NCI-H2196 (cell line): Measurements from ENCODE around the gene CSNK1G1.

Experiments
- DNase-seq: peaks from one replicate; lab custom pipeline; 2025; ENCODE audit not compliant: unreplicated experiment; lab: John Stamatoyannopoulos, UW

Gene CSNK1G1

DNA sequence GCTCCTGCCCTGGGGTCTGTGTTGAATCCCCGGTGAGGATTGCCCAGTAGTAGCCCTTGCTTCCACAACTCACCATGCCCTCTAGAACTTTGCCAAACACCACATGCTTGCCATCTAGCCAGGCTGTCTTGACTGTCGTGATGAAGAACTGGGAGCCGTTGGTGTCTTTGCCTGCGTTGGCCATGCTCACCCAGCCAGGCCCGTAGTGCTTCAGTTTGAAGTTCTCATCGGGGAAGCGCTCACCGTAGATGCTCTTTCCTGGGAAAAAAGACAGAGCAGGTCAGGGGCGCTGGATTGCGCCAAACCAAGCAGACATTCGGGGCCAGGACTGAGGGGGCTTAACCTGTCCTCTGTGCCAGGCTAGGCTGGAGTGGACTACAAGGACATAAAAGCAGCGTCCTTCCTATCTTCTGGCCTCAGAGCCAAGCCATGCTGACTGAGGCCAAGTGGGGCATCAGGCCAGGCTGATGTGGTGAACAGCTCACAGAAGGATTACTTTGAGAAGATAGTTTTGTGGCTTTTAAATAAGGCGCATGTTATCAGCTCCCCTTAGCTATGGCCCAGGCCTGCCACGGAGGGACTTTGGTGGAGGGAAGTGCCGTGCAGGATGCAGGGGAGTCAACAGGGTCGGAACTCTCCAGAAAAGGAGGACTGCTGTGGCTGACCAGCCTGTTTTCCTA, 199.2 kb downstream of the CSNK1G1 start:
- no peak for DNase-seq

DNA sequence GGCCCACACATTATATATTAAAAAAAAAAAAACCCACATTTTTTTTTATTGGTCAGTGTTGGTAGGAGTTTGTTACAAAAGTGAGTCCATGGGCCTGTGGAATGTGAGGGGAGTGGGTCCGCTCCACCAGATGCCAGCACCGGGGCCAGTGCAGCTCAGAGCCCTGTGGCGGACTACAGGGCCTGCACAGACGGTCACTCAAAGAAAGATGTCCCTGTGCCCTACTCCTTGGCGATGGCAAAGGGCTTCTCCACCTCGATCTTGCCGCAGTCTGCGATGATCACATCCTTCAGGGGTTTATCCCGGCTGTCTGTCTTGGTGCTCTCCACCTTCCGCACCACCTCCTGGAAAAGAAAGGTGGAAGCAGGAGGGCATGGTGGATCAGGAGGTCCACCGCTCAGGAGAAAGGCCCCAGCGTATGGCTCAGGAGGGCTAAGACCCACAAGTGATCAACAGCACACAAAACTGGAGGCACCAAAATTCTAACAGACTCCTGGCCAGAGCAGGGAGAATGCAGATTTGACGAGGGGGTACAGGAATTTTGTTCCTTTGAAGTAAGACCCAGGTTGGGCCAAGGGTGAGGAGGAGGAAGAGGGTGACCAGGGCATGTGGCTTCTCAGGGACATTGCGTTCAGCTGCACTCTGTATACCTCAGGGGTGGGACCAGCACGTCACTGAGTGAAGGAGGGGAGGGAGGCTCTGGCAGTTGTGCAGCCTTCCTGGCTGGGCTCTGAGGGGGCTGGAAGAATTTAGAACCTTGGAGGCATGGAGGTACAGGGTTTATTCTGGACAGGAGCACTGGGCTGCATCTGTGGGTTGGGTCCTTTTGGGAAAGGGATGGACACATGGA, 199.9 kb downstream of the CSNK1G1 start:
- no peak for DNase-seq

DNA sequence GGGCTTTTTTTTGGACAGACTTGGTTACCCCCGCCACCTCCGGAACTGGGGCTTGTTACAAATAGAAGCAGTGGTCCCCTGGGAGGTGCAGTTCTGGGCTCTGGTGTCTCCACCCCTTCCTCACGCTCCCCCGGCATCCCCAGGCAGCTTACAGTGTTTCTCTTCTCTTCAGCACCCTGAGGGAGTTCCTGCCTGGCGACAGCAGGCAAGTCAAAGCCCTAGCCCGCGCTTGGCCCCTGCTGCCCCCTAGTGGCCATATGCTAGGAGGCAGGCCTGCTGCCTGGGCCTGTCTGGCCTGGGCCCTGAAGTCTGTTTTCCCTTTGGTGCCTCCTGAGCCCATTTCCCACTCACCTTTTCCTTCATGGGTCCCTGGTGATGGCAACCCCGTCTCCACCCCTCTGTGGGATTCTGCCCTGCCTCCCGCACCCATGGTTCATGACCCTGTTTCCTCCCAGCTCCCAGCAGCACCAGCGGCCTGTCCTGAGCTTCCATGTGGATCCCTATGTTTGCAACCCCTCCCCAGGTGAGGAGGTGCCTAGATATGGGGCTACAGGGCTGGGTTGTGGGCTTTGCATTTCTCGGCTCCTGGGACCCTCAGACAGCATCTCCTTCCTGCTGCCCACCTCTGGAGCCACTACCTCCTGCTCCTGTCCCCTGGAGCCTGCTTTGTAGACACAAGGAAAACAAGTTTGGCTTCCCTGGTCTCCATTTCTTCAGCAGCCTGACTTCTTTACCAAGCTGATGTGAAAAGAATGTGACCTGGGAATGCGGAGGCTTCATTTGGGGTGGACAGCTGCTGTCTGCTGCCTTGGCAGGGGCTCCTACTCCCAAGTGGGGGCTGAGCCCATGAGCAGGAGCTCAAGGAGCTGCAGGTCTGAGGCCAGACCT, 202.2 kb downstream of the CSNK1G1 start:
- DNase-seq = peak; percentile 73

DNA sequence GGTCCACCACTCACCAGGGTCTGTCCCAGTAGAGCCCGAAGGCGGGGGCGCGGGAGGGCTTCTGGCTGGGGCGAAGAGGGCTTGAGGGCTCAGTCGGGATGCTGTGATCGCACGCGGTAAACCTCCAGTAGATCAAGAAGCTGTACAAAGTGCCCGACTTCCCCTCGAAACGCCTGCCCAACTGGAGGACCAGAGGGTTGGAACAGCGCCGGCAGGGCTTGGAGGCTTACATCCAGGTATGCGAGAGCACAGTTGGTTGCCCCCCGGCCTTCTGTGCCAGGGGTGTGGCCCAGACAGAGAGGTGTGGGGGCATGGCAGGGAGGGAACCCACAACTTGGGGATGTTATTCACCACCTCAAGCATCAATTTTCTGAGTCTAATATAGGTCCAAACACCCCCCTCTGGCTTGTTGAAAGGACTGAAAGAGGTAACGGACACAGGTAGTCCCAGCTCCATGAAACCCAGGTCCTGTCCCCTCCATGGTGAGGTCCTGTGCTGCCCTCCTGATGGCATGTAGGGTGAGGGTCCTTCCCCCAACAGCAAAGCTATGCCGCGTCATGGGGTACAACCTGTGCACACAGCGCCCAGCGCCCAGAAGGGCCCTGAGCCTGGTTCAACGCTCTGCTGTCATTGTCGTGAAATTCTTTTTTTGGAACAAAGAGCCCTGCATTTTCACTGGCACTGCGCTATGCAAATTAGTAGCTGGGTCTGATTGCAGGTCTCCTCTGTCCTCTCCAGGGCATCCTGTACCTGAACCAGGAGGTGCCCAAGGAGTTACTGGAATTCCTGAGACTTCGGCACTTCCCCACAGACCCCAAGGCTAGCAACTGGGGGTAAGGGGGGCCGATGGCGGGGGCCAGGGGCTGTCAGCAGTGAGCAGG, 203.2 kb downstream of the CSNK1G1 start:
- no peak for DNase-seq

DNA sequence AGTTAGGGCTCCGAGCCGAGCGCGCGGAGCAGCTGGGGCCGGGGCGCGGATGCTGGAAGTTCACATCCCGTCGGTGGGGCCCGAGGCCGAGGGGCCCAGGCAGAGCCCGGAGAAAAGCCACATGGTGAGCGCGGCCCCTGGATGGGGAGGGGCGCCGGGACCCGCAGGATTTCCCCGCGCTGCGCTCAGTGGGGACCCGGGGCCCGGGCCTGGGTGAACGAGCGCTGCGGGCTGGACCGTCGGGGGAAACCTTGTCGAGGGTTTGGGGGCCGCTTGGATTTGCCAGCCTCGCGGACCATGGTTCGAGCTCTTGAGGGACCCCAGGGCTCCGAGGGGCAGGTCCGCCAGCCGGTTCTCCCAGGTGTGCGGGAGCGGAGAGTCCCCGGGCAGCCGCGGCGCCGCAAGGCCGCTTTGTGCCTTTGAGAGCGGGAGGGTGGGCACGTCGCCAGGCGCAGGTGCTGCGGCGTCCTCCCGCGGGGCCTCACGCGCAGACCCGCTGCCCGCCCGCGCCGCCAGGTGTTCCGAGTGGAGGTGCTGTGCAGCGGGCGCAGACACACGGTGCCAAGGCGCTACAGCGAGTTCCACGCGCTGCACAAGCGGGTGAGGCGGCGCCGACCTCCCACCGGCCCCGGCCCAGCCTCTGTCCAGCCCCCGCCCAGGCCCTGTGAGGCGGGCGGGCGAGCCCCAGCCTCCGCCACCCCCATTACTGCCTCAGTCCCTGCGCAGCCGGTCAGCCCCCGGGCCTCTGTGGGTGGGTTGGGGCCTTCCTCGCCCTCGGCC, 204.1 kb downstream of the CSNK1G1 start, which contains the start of gene SNX22:
TSS of gene SNX22 (plus strand) at position 5 of the 780 bp plus-strand sequence. CDS start at position 50, 45 bp downstream.
- DNase-seq = no peak

DNA sequence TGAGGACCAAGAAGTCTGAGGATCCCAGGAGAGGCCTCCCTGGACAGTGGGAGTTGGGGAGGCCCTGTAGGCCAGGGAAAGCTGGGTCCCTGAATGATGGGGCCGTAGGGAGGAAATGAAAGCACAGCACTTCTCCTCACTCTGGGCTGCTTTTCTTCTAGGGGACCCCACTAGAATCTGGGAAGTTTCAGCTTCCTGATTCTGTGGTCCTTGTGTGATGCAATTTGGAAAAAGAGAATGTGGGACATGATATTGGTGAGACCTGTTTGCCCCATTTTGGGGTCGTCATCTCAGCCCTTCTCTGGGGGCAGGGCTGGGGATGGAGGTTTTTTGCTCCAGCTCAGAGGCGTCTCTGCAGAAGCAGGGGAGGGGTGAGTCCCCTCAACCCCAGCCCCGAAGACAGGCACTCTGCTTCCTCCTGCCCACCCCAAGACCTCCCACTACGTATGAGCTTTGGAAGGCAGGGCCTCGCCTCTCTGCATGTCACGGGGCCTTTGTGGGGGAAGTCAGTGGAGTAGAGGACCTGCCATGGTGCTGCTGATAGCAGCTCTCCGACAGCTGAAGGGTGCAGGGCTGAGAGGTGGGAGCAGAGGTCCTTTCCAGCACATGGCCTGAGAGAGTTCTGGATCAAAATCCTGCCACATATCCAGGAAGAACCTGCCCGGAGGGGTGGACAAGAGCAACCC, 205.9 kb downstream of the CSNK1G1 start:
- no peak for DNase-seq

DNA sequence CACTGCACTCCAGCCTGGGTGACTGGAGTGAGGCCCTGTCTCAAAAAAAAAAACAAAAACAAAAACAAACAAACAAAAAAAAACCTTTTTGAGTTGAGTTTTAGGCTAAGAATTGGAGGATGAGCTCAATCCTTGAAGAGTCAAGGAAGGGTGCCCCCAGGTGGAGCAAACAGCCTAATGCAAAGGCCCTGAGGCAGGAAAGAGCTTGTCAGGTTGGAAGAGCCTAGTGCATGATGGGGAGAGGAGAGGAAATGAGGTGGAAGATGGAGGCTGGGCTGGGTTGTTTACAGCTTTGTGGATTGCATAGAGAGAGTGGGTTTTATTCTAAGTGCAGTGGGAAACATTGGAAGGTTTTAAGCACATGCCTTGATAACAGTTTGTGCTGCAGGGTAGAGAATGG, 206.5 kb downstream of the CSNK1G1 start:
- DNase-seq = peak; percentile 6

DNA sequence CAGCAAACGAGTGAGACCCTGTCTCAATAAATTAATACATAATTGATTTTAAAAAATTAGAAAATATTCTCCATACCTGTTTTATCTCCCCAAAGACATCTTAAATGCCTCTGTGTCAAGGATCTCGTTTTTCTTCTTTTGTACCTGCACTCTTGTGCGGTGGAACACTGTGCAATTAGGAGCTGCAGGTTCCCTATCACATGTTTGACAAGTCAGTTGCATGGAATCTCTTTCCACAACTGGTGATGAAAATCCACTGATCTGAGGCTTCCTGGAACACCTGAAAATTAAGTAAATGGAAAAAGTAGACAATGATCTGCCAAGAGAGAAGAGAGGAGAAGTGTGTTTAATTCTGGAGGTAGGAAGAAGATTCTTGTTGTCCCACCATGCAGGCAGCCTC, 207.4 kb downstream of the CSNK1G1 start:
- DNase-seq = no peak

DNA sequence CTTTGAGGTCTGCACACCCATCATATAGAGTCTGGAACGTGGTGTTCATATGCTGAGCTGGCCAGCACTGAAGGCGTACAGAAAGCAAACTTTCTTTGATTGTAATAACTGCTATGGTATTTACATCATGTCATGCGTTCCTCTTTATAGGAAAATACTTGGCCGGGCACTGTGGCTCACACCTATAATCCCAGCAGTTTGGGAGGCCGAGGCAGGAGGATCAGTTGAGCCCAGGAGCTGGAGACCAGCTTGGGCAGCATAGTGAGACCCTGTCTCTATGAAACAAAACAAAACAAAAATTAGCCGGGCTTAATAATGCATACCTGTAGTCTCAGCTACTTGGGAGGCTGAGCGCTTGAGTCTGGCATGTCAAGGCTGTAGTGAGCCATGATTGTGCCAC, 207.8 kb downstream of the CSNK1G1 start:
- DNase-seq = no peak

DNA sequence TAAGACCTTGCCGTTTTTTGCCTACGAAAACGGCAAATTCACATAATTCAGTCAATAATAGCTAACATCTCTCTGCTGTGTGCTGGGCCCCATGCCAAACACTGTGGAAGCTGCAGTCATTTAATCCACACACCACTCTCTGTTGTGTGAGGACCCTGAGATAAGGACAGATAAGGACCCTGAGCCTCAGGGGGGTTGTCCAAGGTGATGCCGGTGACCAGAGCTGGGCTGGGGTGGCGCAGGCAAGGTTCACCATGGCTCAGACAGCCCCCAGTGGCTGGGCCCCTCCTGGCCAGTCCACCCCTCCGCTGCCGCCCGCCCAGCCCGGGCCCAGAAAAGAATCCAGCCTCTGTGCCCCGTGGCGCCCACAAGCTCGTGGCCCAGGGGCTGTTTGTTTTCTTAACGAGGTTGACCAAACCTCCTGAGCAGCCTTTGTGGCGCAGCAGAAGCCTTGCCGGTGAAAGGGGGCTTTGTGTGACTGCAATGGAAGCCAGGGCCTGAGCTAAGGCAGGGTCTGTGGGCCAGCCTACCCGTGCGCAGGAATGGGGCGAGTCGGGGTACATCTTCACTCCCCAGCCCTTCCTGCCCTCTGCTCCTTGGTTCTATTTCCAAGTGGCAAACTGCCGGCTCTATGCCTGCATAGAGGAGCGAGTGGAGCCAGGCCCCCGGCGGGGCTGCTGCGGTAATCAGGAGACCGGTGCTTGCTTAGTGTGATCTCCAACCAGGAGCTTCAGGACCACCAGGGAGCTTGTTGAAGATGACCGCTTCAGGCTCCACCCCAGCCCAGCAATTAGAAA, 208.9 kb downstream of the CSNK1G1 start:
- no peak for DNase-seq

DNA sequence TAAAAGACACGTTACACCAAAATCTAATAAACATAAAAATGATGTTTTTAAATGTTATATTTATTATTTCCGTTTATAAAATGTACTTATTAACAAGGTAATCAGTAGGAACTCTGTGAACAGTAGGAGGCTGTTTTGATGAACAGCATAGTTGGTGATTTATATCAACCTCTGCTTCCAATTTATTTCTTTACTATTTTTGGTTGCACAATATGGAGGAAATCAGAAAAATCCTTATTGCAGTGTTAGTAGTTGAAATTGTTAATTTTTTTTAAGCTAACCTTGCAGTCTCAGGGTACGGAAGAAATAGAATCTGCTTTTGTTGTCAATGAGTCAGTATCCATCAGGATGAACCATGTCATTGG, 209.5 kb downstream of the CSNK1G1 start:
- DNase-seq = no peak

DNA sequence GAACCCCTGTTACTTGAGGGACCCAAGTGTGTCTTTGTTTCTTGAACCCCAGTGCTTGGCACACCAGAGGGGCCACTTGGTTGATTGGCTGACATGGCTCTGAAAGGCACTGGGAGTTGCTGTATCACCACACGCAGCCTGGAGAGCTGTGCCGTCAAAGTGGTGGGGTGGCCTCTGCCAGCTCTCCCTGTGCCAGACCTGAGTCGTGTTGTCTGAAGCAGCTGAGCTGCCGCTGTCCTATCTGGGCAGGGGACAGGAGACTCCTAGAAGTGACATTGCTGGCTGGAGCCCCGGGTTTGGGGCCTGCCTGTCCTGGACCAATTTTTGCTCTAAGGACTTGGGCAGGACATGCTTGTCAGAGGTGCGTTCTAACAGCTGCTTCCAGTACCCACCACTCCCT, 209.9 kb downstream of the CSNK1G1 start:
- DNase-seq = no peak

DNA sequence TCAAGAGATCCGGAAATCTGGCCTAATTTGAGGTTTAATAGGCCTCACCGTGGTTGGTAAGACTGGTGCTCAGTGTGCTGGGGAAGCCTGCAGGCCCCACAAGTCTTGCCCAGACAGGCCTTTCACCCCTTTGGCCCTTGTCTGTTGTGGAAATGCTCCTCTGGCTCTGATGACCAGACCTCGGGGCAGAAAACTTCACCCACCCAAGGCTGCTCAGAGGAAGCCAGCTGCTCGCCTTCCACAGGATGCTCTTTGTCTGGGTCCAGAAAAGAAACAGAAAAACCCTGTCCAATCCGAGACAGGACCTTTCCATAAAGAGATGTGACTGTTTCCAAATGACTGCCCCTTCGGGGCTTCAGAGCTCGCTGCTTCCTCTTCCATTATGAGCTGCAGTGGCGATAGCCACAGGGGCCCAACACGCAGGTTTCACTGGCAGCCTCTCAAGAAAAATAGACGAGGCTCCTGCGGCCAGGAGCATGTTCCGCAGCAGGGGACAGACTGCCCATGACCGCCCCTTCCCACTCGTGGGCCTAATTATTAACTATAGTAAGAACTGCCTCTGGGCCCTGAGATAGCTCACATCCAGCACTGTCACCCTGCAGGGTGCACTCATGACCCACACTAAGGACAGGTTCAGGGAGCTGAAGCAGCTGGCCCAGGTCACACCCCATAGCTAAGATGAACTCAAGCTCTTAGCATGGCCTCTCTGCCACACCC, 211.2 kb downstream of the CSNK1G1 start:
- no peak for DNase-seq

DNA sequence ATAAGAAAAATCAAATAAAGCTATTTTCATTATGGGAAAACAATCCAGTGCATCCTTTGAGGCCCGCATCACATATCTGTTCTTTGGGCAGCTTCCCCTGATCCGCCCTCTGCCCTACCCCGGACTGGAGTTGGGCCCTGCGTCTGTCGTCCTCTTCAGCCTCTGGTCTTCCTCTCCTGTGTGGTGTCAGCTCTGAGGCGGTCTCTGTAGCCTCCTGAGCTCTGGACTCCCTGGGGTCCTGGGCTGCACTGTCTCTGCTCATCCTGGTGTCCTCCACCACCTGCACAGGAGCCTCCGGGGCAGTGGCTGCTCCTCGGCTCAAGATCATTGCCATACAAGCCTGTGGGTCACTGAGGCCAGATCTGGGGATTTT, 211.8 kb downstream of the CSNK1G1 start:
- DNase-seq = no peak

DNA sequence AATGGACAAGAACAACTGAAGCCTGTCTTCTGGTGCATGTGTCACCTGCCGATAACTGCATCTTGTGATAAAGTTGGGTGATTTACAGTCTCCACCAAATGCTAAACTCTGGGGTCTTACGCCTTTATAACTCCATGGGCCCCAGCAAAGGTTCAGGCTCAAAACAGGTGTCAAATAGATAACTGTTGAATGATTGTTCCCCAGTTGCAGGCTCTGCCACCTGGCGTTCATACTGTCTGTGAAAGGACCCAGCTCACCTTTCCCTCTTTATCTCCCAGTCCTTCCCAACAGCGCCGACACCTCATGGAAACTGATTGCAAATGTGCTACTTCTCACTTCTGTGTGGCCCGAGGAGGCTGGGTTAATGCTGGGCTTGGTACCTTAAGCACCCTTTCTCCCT, 212.7 kb downstream of the CSNK1G1 start:
- no peak for DNase-seq

DNA sequence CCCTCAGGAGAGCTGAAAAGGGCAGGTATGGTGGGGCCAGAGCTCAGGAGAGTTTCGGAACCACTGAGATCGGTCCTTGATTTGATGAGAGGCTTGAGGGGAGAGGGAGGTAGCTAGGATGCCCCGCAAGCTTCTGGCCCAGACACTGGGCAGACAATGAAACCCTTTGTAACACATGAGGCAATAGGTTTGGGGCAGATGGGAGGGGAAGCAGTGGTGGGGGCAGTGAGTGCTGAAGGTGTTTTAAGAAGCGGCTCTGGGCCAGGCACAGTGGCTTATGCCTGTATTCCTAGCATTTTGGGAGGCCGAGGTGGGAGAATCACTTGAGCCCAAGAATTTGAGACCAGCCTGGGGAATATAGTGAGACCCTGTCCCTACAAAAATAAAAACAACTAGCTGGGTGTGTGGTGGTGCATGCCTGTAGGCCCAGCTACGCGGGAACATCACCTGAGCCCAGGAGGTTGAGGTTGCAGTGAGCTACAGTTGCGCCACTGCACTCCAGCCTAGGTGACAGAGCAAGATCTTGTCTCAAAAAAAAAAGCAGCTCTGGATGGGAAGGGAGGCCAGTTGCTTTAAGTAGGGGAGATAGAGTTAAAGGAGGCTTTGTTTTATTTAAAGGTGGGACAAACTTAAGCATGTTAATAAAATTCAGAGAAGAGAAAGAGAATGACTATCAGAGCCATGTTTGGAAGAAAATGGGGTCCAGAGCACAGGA, 214.0 kb downstream of the CSNK1G1 start:
- no peak for DNase-seq

DNA sequence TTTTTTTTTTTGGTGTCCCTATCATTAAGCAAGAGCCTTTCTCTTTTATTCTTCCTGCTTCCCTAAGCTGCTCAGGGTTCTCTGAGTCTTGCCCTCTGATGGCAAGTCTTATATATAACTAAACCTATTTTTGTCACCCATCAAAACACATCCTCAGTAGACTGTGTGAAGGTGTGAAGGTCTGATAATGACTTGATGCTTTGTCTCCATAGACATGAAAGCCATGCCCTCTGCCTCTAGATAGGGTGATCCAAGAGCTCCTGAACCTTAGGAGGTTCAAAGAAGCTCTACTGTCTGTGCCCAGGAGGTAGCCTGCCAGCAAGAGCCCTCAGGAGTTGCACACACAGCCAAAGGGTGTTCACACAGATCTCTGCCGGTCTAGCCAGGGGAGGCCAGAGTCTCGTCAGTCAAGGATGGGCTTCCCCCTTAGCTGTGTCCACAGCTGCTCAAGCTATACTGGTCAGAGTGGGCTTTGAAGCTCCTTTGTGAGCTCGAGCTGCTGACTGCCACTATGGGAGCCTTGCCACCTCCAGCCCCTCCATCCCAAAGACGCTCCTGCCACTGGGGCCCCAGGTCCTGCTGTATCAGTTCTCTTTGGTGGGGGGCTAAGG, 217.5 kb downstream of the CSNK1G1 start:
- no peak for DNase-seq
